Mammary microvascular endothelial cell (primary cell): ENCODE measurements around the gene ZNF746. TPM values are rescaled to one million over a fixed set of nuclear protein-coding genes. Genes with fewer than 3 reads are reported as not detected.

Experiments used
- total RNA-seq: library from RNA; depleted of rRNA; stranded (reverse); fragments of >200 nt; gene quantifications from 2 replicates; pipeline ENCODE4 v1.2.3, GENCODE V29; 2015

ZNF746 gene
- total RNA-seq, result 15.0 and 15.2 TPM in 2 replicates

GRCh38 chr7:149497467-149498261 lies at the start of gene ZNF746:
Gene ZNF746, minus strand, starts transcription at chr7:149497809. Its CDS starts 273 bp downstream, at chr7:149497536.

GRCh38 chr7:149460493-149461277 lies 36.9 kb downstream of the ZNF746 start, which contains the start of gene ZNF777:
Gene ZNF777, minus strand, starts transcription at chr7:149461062. Its CDS starts 5,040 bp downstream, at chr7:149456022.

Other genes starting within 250 kb of the ZNF746 start
- gene ZNF783, start 235.6 kb downstream of the ZNF746 start, total RNA-seq, result 5.1 and 6.2 TPM in 2 replicates
- gene ZNF777, start 36.7 kb downstream of the ZNF746 start, total RNA-seq, result 7.5 and 8.1 TPM in 2 replicates